Amygdala (tissue), 56 donors: ENCODE data around the gene MADCAM1.

Experiments
- DNase-seq, 56 donors: peaks; one replicate each; lab custom pipeline; 2025; lab: John Stamatoyannopoulos, UW

Gene MADCAM1

GRCh38 chr19:543910-544608 lies 47.8 kb downstream of the MADCAM1 start, which contains the start of gene GZMM:
TSS of gene GZMM (plus strand) at chr19:544053. CDS start at chr19:544072, 19 bp downstream.
- peak in 2 of 56 donors; percentile 7 to 12 for DNase-seq

DNA sequence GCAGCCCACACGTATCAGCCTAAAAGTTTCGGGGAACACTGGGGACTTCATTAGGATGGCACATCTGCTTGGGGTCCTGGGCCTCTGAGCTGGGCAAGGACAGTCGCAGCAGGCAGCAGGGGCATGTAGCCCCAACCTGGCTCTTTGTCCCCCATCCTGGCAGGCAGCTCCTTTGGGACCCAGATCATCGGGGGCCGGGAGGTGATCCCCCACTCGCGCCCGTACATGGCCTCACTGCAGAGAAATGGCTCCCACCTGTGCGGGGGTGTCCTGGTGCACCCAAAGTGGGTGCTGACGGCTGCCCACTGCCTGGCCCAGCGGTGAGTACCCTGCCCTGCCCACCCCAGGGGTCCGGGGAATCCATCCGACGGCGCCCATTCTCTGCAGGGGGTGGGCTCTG lies 50.8 kb downstream of the MADCAM1 start:
- DNase-seq: no peak

GRCh38 chr19:547836-548720 lies 51.8 kb downstream of the MADCAM1 start:
- DNase-seq: no peak

GRCh38 chr19:548886-549830 lies 52.9 kb downstream of the MADCAM1 start:
- DNase-seq: no peak

DNA sequence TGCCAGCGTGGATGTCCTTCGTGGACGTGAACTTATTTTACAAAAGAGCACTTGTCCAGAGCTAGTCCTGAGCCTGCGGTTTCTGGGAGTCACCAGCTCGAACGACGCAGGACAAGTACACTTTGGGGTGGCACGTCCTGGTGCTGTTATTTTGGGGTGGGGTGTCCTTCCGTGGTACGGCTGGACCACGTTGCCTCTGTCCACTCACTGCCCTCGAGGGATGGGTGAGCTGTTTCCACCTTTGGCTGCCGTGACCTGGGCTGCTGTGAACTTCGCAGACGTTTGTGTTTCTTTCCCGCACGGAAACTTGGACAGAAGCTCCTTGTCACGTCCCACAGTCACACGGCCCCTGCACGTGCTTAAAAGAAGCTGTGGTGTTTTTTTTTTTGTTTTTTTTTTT lies 58.5 kb downstream of the MADCAM1 start:
- DNase-seq: no peak
